ENCODE data around the gene PTPRD. TPM values are rescaled to one million over a fixed set of nuclear protein-coding genes. Genes with fewer than 3 reads are reported as not detected.

Gene PTPRD
- total and polyA plus RNA-seq, 9 of the 15 experiments (the other 6 are each of a cell fraction or from before 2014, with no cell fraction given), result 0.11 TPM; not detected in 8

DNA sequence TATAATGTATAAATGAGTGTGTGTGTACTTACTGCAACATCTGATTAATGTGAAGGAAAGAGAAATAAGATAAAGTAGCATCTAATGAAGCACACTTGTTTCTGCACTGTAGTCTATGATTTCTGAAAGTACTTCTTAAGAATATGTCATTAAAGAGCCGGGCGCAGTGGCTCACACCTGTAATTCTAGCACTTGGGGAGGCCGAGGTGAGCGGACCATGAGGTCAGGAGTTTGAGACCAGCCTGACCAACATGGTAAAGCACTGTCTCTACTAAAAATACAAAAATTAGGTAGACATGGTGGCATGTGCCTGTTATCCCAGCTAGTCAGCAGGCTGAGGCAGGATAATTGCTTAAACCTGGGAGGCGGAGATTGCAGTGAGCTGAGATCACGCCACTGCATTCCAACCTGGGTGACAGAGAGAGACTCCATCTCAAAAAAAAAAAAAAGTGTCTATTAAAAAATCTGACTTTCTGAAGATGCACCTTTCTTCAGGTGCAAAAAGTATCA lies 556.9 kb downstream of the PTPRD start (continued):
- TF ChIP-seq TAF1 (IDR thresholded peaks at IDR 0.05; ENCODE audit: control insufficient read depth, extremely low read depth, insufficient read depth, low read length, severe bottlenecking), result no peak
- TF ChIP-seq RBM22 (IDR thresholded peaks at IDR 0.05; ENCODE audit: low read depth, low read length, poor library complexity, severe bottlenecking), result no peak
- TF ChIP-seq BRD4 (IDR thresholded peaks at IDR 0.05), result no peak

DNA sequence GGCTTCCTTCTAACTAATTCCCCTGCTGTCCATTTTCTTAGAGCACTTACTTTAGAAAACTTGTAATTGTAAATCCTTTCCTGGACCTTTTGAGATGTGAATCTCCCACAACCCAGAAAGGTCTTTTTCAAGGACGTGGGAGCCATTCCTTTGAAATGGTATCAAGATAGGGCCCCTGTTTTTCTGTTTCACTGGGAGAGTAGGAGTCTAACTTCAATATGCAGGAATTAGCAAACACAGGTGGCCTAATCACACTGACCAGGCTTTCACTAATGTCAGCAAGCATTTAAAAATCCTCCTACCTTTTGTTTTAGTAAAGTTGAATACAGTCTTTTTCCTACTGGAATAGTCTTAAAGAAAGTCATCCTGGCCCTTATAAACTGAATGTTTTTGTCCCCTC lies 558.3 kb downstream of the PTPRD start:
- WGBS (ENCODE audit: insufficient coverage, low coverage, missing lambda C conversion rate), result 0% methylated on average over 1 of the region's 1 CpG
- H3K4me2 ChIP-seq (ENCODE audit: insufficient read depth, low read length), result no peak overlapping the region
- H3K4me3 ChIP-seq, result no peak overlapping the region
- no peak for FAIRE-seq
- in situ Hi-C loops (cut with MboI) (no loop called here), intact Hi-C loops (cut with micrococcal nuclease) (no loop called here)
- DNase-seq (ENCODE audit: extremely low read depth in 1 of 4, low spot score in 3 of 4), result no peak
- ChIA-PET POLR2A (no interaction called here), CTCF (ENCODE audit: low intra/inter-chr PET ratio) (no interaction called here)
- no peaks in the 10 kb centered on the region for H3K4me1 ChIP-seq (replicated peaks in 1 of 2; ENCODE audit: control insufficient read depth in 2 of 2, insufficient read depth in 2 of 2, low read length in 2 of 2)
- H3K36me3 ChIP-seq (ENCODE audit: control insufficient read depth, insufficient read depth, low read length), result no peaks in the 10 kb centered on the region
- H3K9me1 ChIP-seq (ENCODE audit: control insufficient read depth, insufficient read depth, low read length), result no peaks in the 10 kb centered on the region
- no peak overlapping the region for H3K27ac ChIP-seq (ENCODE audit: extremely low read depth, low read depth, low read length)
- no TSS peak for BruUV-seq (replicated peaks)
- no peak overlapping the region for H2AFZ ChIP-seq (ENCODE audit: low read depth, low read length)
- no peaks in the 10 kb centered on the region for H4K20me1 ChIP-seq (replicated peaks; ENCODE audit: control insufficient read depth, insufficient read depth, low read length)
- ATAC-seq, result no peak
- no peaks in the 10 kb centered on the region for H3K9me3 ChIP-seq (replicated peaks; ENCODE audit: control insufficient read depth, insufficient read depth, low read depth, low read length)
- no peak overlapping the region for H3K9ac ChIP-seq (ENCODE audit: insufficient read depth in 1 of 2, low read depth in 2 of 2, low read length in 2 of 2)
- H3K79me2 ChIP-seq (ENCODE audit: control insufficient read depth, insufficient read depth, low read length), result no peaks in the 10 kb centered on the region
- no peaks in the 10 kb centered on the region for H3K27me3 ChIP-seq (ENCODE audit: control insufficient read depth in 2 of 2, insufficient read depth in 2 of 2, low read length in 2 of 2)
- TF ChIP-seq NFRKB (IDR thresholded peaks at IDR 0.05; ENCODE audit: low read depth) (no peak), TEAD4 (IDR thresholded peaks at IDR 0.05; ENCODE audit: low read length) (no peak), TEAD4 (CRISPR knock-in tag; IDR thresholded peaks at IDR 0.05; ENCODE audit: borderline replicate concordance) (no peak), ZNF561 (CRISPR knock-in tag; conservative IDR thresholded peaks at IDR 0.05) (no peak), MAFG (tag; conservative IDR thresholded peaks at IDR 0.05) (no peak), EP400 (IDR thresholded peaks at IDR 0.05) (no peak), NFATC3 (IDR thresholded peaks at IDR 0.05) (no peak), THRAP3 (IDR thresholded peaks at IDR 0.05; ENCODE audit: borderline replicate concordance) (no peak), NFE2 (IDR thresholded peaks at IDR 0.05; ENCODE audit: low read depth) (no peak)
- TF ChIP-seq, protein P1, sequence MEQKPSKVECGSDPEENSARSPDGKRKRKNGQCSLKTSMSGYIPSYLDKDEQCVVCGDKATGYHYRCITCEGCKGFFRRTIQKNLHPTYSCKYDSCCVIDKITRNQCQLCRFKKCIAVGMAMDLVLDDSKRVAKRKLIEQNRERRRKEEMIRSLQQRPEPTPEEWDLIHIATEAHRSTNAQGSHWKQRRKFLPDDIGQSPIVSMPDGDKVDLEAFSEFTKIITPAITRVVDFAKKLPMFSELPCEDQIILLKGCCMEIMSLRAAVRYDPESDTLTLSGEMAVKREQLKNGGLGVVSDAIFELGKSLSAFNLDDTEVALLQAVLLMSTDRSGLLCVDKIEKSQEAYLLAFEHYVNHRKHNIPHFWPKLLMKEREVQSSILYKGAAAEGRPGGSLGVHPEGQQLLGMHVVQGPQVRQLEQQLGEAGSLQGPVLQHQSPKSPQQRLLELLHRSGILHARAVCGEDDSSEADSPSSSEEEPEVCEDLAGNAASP (IDR thresholded peaks at IDR 0.05), result no peak
- TF ChIP-seq, protein P2, sequence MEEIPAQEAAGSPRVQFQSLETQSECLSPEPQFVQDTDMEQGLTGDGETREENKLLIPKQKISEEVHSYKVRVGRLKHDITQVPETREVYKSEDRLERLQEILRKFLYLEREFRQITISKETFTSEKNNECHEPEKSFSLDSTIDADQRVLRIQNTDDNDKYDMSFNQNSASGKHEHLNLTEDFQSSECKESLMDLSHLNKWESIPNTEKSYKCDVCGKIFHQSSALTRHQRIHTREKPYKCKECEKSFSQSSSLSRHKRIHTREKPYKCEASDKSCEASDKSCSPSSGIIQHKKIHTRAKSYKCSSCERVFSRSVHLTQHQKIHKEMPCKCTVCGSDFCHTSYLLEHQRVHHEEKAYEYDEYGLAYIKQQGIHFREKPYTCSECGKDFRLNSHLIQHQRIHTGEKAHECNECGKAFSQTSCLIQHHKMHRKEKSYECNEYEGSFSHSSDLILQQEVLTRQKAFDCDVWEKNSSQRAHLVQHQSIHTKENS (CRISPR knock-in tag; IDR thresholded peaks at IDR 0.05), result no peak
- TF ChIP-seq, protein P3, sequence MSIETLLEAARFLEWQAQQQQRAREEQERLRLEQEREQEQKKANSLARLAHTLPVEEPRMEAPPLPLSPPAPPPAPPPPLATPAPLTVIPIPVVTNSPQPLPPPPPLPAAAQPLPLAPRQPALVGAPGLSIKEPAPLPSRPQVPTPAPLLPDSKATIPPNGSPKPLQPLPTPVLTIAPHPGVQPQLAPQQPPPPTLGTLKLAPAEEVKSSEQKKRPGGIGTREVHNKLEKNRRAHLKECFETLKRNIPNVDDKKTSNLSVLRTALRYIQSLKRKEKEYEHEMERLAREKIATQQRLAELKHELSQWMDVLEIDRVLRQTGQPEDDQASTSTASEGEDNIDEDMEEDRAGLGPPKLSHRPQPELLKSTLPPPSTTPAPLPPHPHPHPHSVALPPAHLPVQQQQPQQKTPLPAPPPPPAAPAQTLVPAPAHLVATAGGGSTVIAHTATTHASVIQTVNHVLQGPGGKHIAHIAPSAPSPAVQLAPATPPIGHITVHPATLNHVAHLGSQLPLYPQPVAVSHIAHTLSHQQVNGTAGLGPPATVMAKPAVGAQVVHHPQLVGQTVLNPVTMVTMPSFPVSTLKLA (conservative IDR thresholded peaks at IDR 0.05), result no peak
- TF ChIP-seq, protein P4, sequence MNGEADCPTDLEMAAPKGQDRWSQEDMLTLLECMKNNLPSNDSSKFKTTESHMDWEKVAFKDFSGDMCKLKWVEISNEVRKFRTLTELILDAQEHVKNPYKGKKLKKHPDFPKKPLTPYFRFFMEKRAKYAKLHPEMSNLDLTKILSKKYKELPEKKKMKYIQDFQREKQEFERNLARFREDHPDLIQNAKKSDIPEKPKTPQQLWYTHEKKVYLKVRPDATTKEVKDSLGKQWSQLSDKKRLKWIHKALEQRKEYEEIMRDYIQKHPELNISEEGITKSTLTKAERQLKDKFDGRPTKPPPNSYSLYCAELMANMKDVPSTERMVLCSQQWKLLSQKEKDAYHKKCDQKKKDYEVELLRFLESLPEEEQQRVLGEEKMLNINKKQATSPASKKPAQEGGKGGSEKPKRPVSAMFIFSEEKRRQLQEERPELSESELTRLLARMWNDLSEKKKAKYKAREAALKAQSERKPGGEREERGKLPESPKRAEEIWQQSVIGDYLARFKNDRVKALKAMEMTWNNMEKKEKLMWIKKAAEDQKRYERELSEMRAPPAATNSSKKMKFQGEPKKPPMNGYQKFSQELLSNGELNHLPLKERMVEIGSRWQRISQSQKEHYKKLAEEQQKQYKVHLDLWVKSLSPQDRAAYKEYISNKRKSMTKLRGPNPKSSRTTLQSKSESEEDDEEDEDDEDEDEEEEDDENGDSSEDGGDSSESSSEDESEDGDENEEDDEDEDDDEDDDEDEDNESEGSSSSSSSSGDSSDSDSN (IDR thresholded peaks at IDR 0.05; ENCODE audit: borderline replicate concordance in 1 of 2, low read depth in 2 of 2, low read length in 2 of 2), result no peak
